ENCODE measurements around the gene SLC29A2. TPM values are rescaled to one million over a fixed set of nuclear protein-coding genes. Genes with fewer than 3 reads are reported as not detected.
"Not testable (repeated sequence)": the region's sequence is repeated elsewhere in the genome, so short reads cannot be mapped to it uniquely, and the experiment has no call there.

Gene SLC29A2
- total RNA-seq, 5 donors from 2014 or later (not counting 1 experiment from before 2014, with no cell fraction given): 8.5 to 14.7 (median 14.4) TPM

DNA sequence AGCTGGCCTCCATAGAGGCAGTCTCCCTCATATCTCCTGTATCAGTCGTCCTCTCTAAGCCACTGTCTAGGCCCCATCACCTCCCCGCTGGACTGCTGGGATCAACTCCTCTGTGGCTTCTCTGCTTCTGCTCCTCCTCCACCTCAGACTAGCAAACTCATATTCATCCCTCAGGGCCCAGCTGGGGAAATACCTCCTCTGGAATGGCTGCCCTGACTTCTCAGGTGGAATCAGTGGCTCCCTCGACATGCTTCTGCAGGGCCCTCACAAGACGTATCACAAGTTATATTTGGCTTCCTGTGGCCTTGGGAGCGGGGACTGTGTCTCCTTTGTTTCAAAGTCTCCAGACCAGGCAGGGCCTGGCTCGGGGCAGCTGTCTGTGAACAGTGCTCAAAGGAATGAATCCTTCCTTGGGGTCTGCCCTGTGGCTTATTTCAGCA is 10.0 kb downstream of the SLC29A2 start:
- Histone ChIP-seq H3K36me3 (ENCODE audit: control insufficient read depth in 2 of 2, extremely low read depth in 1 of 2, insufficient read depth in 1 of 2, low read length in 1 of 2) (peaks cover 3 to 14% of the 10 kb centered on the region in 2 donors), H3K27me3 (replicated peaks in 1 of 2; ENCODE audit: control insufficient read depth in 2 of 2, extremely low read depth in 1 of 2, insufficient read depth in 2 of 2, low read length in 1 of 2) (no peaks in the 10 kb centered on the region), H3K27ac (ENCODE audit: low read length) (no peak overlapping the region), H3K4me1 (ENCODE audit: control insufficient read depth in 1 of 2, extremely low read depth in 1 of 2, insufficient read depth in 2 of 2, low read length in 2 of 2) (no peaks in the 10 kb centered on the region), H3K9me3 (no peaks in the 10 kb centered on the region), H3K4me3 (ENCODE audit: control insufficient read depth in 1 of 2, extremely low read depth in 1 of 2, low read length in 1 of 2) (no peak overlapping the region)
- Mint-ChIP-seq H3K4me1 (no peaks in the 10 kb centered on the region), H3K4me3 (no peak overlapping the region), H3K27ac (peak overlapping the region in 1 of 2 donors; percentile 52), H3K27me3 (no peaks in the 10 kb centered on the region), H3K36me3 (no peaks in the 10 kb centered on the region), H3K9me3 (no peaks in the 10 kb centered on the region)
- ChIA-PET CTCF (interaction anchor here in 1 of 2 donors (0.6 kb wide), 1 partner anchor 319 kb away, joined by 3 read pairs; no protein-coding TSS in a partner anchor), POLR2A (no interaction called here)
- WGBS (ENCODE audit: insufficient coverage): 88% methylated on average over 5 of the region's 6 CpGs
- no peak for ATAC-seq (replicated peaks in 1 of 4)
- DNase-seq: no peak

DNA sequence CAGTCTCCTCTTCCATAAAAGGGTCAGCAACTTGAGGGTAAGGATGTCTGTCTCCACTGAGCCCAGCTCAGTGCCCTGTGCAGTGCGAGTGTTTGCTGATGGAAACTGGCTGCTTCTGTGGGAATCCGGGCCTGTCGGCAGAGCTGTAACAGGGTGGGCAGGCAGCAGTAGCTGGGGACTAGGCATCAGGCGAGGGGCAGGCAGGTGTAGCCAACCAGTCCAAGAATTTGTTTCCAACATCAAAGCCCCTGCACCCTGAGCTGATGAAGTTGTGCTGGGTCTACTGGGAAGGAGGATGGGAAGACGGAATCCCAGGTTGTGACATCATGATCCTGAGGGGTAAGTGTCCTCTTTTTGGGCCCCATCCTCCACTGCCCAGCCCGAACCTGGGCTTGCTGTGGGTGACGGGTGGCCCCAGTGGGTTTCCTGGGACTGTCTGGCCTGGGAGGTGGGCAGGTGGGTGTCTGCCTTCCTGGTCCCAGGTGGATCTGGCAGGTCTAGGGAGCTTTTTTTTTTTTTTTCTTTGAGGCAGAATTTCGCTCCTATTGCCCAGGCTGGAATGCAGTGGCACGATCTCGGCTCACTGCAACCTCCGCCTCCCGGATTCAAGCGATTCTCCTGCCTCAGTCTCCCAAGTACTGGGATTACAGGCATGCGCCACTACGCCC is 11.0 kb downstream of the SLC29A2 start:
- ChIA-PET CTCF (interaction anchor here in 1 of 2 donors (0.6 kb wide), 3 partner anchors 16 to 991 kb away, joined by 3 to 4 read pairs (median 3); partner anchors contain the start of gene BRMS1), POLR2A (interaction anchor here in 1 of 2 donors (0.6 kb wide), 1 partner anchor 17 kb away, joined by 3 read pairs; no protein-coding TSS in a partner anchor)
- peaks cover 3 to 13% of the 10 kb centered on the region in 2 donors for H3K36me3 ChIP-seq (ENCODE audit: control insufficient read depth in 2 of 2, extremely low read depth in 1 of 2, insufficient read depth in 1 of 2, low read length in 1 of 2)
- ATAC-seq (replicated peaks in 1 of 4): no peak
- H3K4me1 ChIP-seq (ENCODE audit: control insufficient read depth in 1 of 2, extremely low read depth in 1 of 2, insufficient read depth in 2 of 2, low read length in 2 of 2): no peaks in the 10 kb centered on the region
- DNase-seq: no peak
- 98% methylated on average over 5 of the region's 15 CpGs for WGBS (ENCODE audit: insufficient coverage)
- no peaks in the 10 kb centered on the region for H3K9me3 ChIP-seq
- H3K27ac ChIP-seq (ENCODE audit: low read length): no peak overlapping the region
- Mint-ChIP-seq H3K4me1 (no peaks in the 10 kb centered on the region), H3K27me3 (no peaks in the 10 kb centered on the region), H3K36me3 (no peaks in the 10 kb centered on the region), H3K4me3 (no peak overlapping the region), H3K27ac (no peak overlapping the region), H3K9me3 (no peaks in the 10 kb centered on the region)
- no peaks in the 10 kb centered on the region for H3K27me3 ChIP-seq (replicated peaks in 1 of 2; ENCODE audit: control insufficient read depth in 2 of 2, extremely low read depth in 1 of 2, insufficient read depth in 2 of 2, low read length in 1 of 2)
- H3K4me3 ChIP-seq (ENCODE audit: control insufficient read depth in 1 of 2, extremely low read depth in 1 of 2, low read length in 1 of 2): no peak overlapping the region

DNA sequence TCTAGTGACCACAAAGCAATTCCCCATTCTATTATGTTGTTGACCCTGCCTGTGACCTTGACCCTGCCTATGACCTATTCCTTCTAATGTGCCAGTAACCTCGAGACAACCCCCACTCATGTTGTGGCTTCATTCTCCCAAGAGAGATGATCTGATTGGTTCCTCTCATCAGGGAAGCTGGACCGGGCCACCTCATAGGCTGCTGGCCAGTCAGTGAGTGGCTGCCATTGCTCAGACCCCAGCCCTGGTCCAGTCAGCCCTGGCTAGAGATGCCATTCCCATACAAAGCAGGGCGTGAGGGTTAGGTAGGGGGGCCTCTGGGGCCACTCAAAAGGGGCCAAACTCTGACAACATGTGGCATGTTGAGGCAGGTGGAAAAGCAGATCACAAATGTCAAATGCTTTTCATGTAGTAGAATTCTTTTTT is 11.9 kb downstream of the SLC29A2 start:
- ATAC-seq (replicated peaks in 1 of 4) (no peak), DNase-seq (no peak)
- Mint-ChIP-seq H3K36me3 (no peaks in the 10 kb centered on the region), H3K27me3 (no peaks in the 10 kb centered on the region), H3K4me1 (no peaks in the 10 kb centered on the region), H3K9me3 (no peaks in the 10 kb centered on the region), H3K27ac (no peak overlapping the region), H3K4me3 (no peak overlapping the region)
- ChIA-PET CTCF (interaction anchor here in 1 of 2 donors (0.6 kb wide), 1 partner anchor 15 kb away, joined by 3 read pairs; the partner anchor contains the start of gene BRMS1), POLR2A (no interaction called here)
- Histone ChIP-seq H3K4me1 (ENCODE audit: control insufficient read depth in 1 of 2, extremely low read depth in 1 of 2, insufficient read depth in 2 of 2, low read length in 2 of 2) (no peaks in the 10 kb centered on the region), H3K4me3 (ENCODE audit: control insufficient read depth in 1 of 2, extremely low read depth in 1 of 2, low read length in 1 of 2) (no peak overlapping the region), H3K27ac (ENCODE audit: low read length) (no peak overlapping the region), H3K36me3 (ENCODE audit: control insufficient read depth in 2 of 2, extremely low read depth in 1 of 2, insufficient read depth in 1 of 2, low read length in 1 of 2) (peaks cover 5 to 10% of the 10 kb centered on the region in 2 donors), H3K9me3 (no peaks in the 10 kb centered on the region), H3K27me3 (replicated peaks in 1 of 2; ENCODE audit: control insufficient read depth in 2 of 2, extremely low read depth in 1 of 2, insufficient read depth in 2 of 2, low read length in 1 of 2) (no peaks in the 10 kb centered on the region)
- WGBS (ENCODE audit: insufficient coverage): 86% methylated on average over 1 of the region's 3 CpGs

DNA sequence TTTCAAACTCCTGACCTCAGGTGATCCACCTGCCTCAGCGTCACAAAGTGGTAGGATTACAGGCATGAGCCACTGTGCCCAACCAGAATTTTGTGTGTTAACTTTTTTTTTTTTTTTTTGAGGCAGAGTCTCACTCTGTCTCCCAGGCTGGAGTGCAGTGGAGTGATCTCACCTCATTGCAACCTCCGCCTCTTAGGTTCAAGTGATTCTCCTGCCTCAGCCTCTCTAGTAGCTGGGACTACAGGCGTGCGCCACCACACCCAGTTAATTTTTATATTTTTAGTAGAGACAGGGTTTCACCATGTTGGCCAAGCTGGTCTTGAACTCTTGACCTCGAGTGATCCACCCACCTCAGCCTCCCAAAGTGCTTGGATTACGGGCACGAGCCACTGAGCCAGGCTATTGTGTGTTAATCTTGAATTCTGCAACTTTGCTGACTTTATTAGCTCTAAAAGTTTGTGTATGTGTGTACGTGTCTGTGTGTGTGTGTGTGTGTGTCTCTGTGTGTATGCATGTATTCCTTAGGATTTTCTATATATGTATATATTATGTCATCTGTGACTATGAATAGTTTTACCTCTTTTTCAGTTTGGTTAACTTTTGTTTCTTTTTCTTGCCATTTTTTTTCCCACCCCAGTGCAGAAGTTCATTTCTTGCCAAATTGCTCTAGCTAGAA is 20.9 kb downstream of the SLC29A2 start:
- ChIA-PET CTCF (interaction anchor here in 1 of 2 donors (0.6 to 0.7 kb wide), 3 partner anchors 116 to 804 kb away, joined by 3 to 5 read pairs (median 4); no protein-coding TSS in a partner anchor), POLR2A (interaction anchor here in 1 of 2 donors (0.9 kb wide), 1 partner anchor 327 kb away, joined by 5 read pairs; the partner anchor contains the start of gene RBM4B)
- not testable (repeated sequence) for H3K9me3 Mint-ChIP-seq; H3K27ac ChIP-seq (ENCODE audit: low read length); H3K27me3 Mint-ChIP-seq; H3K4me3 ChIP-seq (ENCODE audit: control insufficient read depth in 1 of 2, extremely low read depth in 1 of 2, low read length in 1 of 2); H3K9me3 ChIP-seq; H3K27ac Mint-ChIP-seq; H3K4me3 Mint-ChIP-seq; DNase-seq; H3K27me3 ChIP-seq (replicated peaks in 1 of 2; ENCODE audit: control insufficient read depth in 2 of 2, extremely low read depth in 1 of 2, insufficient read depth in 2 of 2, low read length in 1 of 2); H3K36me3 ChIP-seq (ENCODE audit: control insufficient read depth in 2 of 2, extremely low read depth in 1 of 2, insufficient read depth in 1 of 2, low read length in 1 of 2); ATAC-seq (replicated peaks in 1 of 4)
- H3K4me1 ChIP-seq (ENCODE audit: control insufficient read depth in 1 of 2, extremely low read depth in 1 of 2, insufficient read depth in 2 of 2, low read length in 2 of 2): peaks cover 9 to 28% of the 10 kb centered on the region in 2 experiments
- 100% methylated on average over 1 of the region's 8 CpGs for WGBS (ENCODE audit: insufficient coverage)
- H3K36me3 Mint-ChIP-seq: peaks cover 15% of the 10 kb centered on the region
- H3K4me1 Mint-ChIP-seq: peaks cover 8 to 22% (median 19%) of the 10 kb centered on the region in 3 donors

DNA sequence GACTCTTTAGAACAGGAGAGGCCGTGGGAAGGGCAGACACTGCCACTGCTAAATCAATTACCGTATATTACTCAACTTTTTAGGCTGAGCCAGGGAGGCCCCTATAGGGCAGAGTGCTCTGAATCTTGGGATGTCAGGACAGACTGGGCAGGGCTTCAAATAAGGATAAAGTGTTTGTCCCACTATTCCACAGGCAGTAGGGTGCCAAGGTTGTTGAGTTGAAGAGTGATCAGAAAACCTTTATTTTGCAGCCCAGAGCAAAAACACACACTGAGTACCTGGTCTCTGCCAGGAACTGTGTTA is 22.5 kb downstream of the SLC29A2 start:
- CTCF ChIA-PET: no interaction called here
- WGBS (ENCODE audit: insufficient coverage): no CpG with 5 or more reads among the region's 2 CpGs
- no peaks in the 10 kb centered on the region for H3K9me3 Mint-ChIP-seq
- peak overlapping the region; percentile 7 to 97 (median 88) for H3K4me3 Mint-ChIP-seq
- ATAC-seq (replicated peaks in 1 of 4): no peak
- no peak overlapping the region for H3K4me3 ChIP-seq (ENCODE audit: control insufficient read depth in 1 of 2, extremely low read depth in 1 of 2, low read length in 1 of 2)
- POLR2A ChIA-PET: no interaction called here
- no peaks in the 10 kb centered on the region for H3K36me3 ChIP-seq (ENCODE audit: control insufficient read depth in 2 of 2, extremely low read depth in 1 of 2, insufficient read depth in 1 of 2, low read length in 1 of 2)
- no peak for DNase-seq
- H3K27ac ChIP-seq (ENCODE audit: low read length): no peak overlapping the region
- peaks cover 3% of the 10 kb centered on the region in 2 donors for H3K27me3 Mint-ChIP-seq
- peaks cover 16 to 43% of the 10 kb centered on the region in 2 experiments for H3K4me1 ChIP-seq (ENCODE audit: control insufficient read depth in 1 of 2, extremely low read depth in 1 of 2, insufficient read depth in 2 of 2, low read length in 2 of 2)
- H3K4me1 Mint-ChIP-seq: peaks cover 24 to 37% (median 34%) of the 10 kb centered on the region in 3 donors
- no peaks in the 10 kb centered on the region for H3K9me3 ChIP-seq
- peaks cover 10% of the 10 kb centered on the region for H3K36me3 Mint-ChIP-seq
- peak overlapping the region; percentile 38 to 78 for H3K27ac Mint-ChIP-seq
- H3K27me3 ChIP-seq (replicated peaks in 1 of 2; ENCODE audit: control insufficient read depth in 2 of 2, extremely low read depth in 1 of 2, insufficient read depth in 2 of 2, low read length in 1 of 2): no peaks in the 10 kb centered on the region

DNA sequence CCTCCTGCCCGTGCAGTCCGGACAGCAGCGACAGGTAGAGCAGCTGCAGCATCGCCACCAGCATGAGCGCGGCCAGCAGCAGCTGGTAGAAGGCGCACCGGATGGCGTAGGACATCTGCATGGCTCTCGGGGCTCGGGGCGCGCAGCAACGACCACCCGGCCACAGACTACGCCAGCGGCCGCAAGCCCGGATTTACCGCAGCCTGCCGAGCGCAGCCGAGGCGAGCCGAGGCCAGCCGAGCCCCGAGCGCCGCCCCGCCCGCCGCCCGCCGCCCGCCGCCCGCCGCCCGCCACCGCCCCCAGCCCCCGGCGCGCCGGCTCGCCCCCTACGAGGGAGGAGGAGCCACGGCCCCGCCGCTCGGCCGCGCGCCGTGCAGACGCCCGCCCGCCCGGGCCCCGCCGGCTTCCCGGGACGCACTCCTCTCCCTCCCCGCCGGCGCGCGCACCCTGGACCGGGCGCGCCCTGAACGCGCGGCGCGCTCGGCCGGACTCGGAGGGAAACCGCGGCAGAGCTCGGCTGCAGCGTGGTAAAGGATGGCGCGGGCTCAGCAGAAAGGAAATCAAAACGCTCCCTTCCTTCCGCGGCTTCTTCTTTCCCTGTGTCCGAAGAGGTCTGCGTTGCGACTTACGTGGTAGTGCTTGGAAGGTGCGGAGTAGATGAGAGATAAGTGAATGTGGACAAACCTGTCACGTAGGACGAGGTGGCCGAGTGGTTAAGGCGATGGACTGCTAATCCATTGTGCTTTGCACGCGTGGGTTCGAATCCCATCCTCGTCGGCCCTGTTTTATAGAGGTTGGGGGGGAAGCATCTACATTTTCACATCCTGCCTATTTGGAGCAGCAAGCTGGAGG is 23.9 kb downstream of the SLC29A2 start, which contains the start of gene B4GAT1:
Gene B4GAT1, minus strand, starts transcription at position 205 of the 852 bp plus-strand sequence. Its CDS starts 84 bp downstream, at position 121.
- under 1% methylated on average over 67 of the region's 101 CpGs for WGBS (ENCODE audit: insufficient coverage)
- H3K4me3 Mint-ChIP-seq: peak within 1 kb of the TSS; percentile 95 to 97 (median 96)
- Histone ChIP-seq H3K4me3 (ENCODE audit: control insufficient read depth in 1 of 2, extremely low read depth in 1 of 2, low read length in 1 of 2) (peak within 1 kb of the TSS; percentile 88 to 95), H3K27ac (ENCODE audit: low read length) (peak within 1 kb of the TSS; percentile 79), H3K36me3 (ENCODE audit: control insufficient read depth in 2 of 2, extremely low read depth in 1 of 2, insufficient read depth in 1 of 2, low read length in 1 of 2) (peaks cover 0 to 6% of the 10 kb centered on the region in 2 donors), H3K9me3 (no peaks in the 10 kb centered on the region), H3K4me1 (ENCODE audit: control insufficient read depth in 1 of 2, extremely low read depth in 1 of 2, insufficient read depth in 2 of 2, low read length in 2 of 2) (peaks cover 21 to 52% of the 10 kb centered on the region in 2 experiments), H3K27me3 (replicated peaks in 1 of 2; ENCODE audit: control insufficient read depth in 2 of 2, extremely low read depth in 1 of 2, insufficient read depth in 2 of 2, low read length in 1 of 2) (no peaks in the 10 kb centered on the region)
- ChIA-PET CTCF (interaction anchor here in 1 of 2 donors (0.6 kb wide), 1 partner anchor 17 kb away, joined by 4 read pairs; no protein-coding TSS in a partner anchor), POLR2A (no interaction called here)
- peak within 1 kb of the TSS; percentile 97 to 98 for H3K27ac Mint-ChIP-seq
- peaks cover 3% of the 10 kb centered on the region in 2 donors for H3K27me3 Mint-ChIP-seq
- ATAC-seq (replicated peaks in 1 of 4) (peak; percentile 61 to 68 (median 64)), DNase-seq (peak; percentile 56 to 91 (median 74))
- peaks cover 38 to 50% (median 48%) of the 10 kb centered on the region in 3 donors for H3K4me1 Mint-ChIP-seq
- no peaks in the 10 kb centered on the region for H3K9me3 Mint-ChIP-seq
- peaks cover 11% of the 10 kb centered on the region for H3K36me3 Mint-ChIP-seq

Data from T-cell (primary cell).